ENCODE measurements around the gene C2CD4A.

The C2CD4A gene

GRCh38 chr15:62094388-62094787 is 27.6 kb downstream of the C2CD4A start:
- Histone ChIP-seq H3K27ac (replicated peaks) (no peak overlapping the region), H3K27me3 (ENCODE audit: insufficient read depth, poor library complexity, severe bottlenecking) (no peaks in the 10 kb centered on the region), H3K4me3 (replicated peaks; ENCODE audit: insufficient read depth, low read length) (no peak overlapping the region)
- TF ChIP-seq POLR2AphosphoS5 (IDR thresholded peaks at IDR 0.05; ENCODE audit: low read depth) (no peak), REST (IDR thresholded peaks at IDR 0.05; ENCODE audit: insufficient replicate concordance, low read depth) (no peak), SPI1 (IDR thresholded peaks at IDR 0.05; ENCODE audit: borderline replicate concordance, low read depth) (no peak), CTCF (IDR thresholded peaks at IDR 0.05; ENCODE audit: insufficient read depth, low read length) (no peak), GABPA (IDR thresholded peaks at IDR 0.05; ENCODE audit: low read depth) (no peak)
- DNase-seq (ENCODE audit: low read depth in 1 of 2, low spot score in 1 of 2) = no peak

- Histone ChIP-seq H3K27ac (replicated peaks) (no peak overlapping the region), H3K4me3 (replicated peaks; ENCODE audit: insufficient read depth, low read length) (no peak overlapping the region)
- no peak for TF ChIP-seq POLR2AphosphoS5 (IDR thresholded peaks at IDR 0.05; ENCODE audit: low read depth)
- TF ChIP-seq SPI1 (IDR thresholded peaks at IDR 0.05; ENCODE audit: borderline replicate concordance, low read depth) = no peak
- no peak for TF ChIP-seq GABPA (IDR thresholded peaks at IDR 0.05; ENCODE audit: low read depth)
- no peak for TF ChIP-seq REST (IDR thresholded peaks at IDR 0.05; ENCODE audit: insufficient replicate concordance, low read depth)
- TF ChIP-seq CTCF (IDR thresholded peaks at IDR 0.05; ENCODE audit: insufficient read depth, low read length) = no peak
These were observed 32.4 kb downstream of the C2CD4A start for GRCh38 chr15:62099094-62099601.

GRCh38 chr15:62103431-62103830 is 36.7 kb downstream of the C2CD4A start:
- TF ChIP-seq SPI1 (IDR thresholded peaks at IDR 0.05; ENCODE audit: borderline replicate concordance, low read depth) (no peak), GABPA (IDR thresholded peaks at IDR 0.05; ENCODE audit: low read depth) (no peak), CTCF (IDR thresholded peaks at IDR 0.05; ENCODE audit: insufficient read depth, low read length) (no peak)
- no peaks in the 10 kb centered on the region for H3K27me3 ChIP-seq (ENCODE audit: insufficient read depth, poor library complexity, severe bottlenecking)
- no peak overlapping the region for H3K27ac ChIP-seq (replicated peaks)
- no peak overlapping the region for H3K4me3 ChIP-seq (replicated peaks; ENCODE audit: insufficient read depth, low read length)
- DNase-seq (ENCODE audit: low read depth in 1 of 2, low spot score in 1 of 2) = no peak

More at GRCh38 chr15:62099094-62099601, 32.4 kb downstream of the C2CD4A start:
- no peaks in the 10 kb centered on the region for H3K27me3 ChIP-seq (ENCODE audit: insufficient read depth, poor library complexity, severe bottlenecking)
- no peak for DNase-seq (ENCODE audit: low read depth in 1 of 2, low spot score in 1 of 2)

GRCh38 chr15:62104401-62104800 is 37.6 kb downstream of the C2CD4A start:
- no peak for DNase-seq (ENCODE audit: low read depth in 1 of 2, low spot score in 1 of 2)
- Histone ChIP-seq H3K4me3 (replicated peaks; ENCODE audit: insufficient read depth, low read length) (no peak overlapping the region), H3K27me3 (ENCODE audit: insufficient read depth, poor library complexity, severe bottlenecking) (no peaks in the 10 kb centered on the region), H3K27ac (replicated peaks) (no peak overlapping the region)
- TF ChIP-seq GABPA (IDR thresholded peaks at IDR 0.05; ENCODE audit: low read depth) (no peak), CTCF (IDR thresholded peaks at IDR 0.05; ENCODE audit: insufficient read depth, low read length) (no peak), POLR2AphosphoS5 (IDR thresholded peaks at IDR 0.05; ENCODE audit: low read depth) (no peak), SPI1 (IDR thresholded peaks at IDR 0.05; ENCODE audit: borderline replicate concordance, low read depth) (no peak), REST (IDR thresholded peaks at IDR 0.05; ENCODE audit: insufficient replicate concordance, low read depth) (no peak)

All from HL-60 (cell line).